Left ventricle myocardium inferior (tissue), 1 donor: ENCODE measurements around the gene DOCK9. TPM values are rescaled to one million over a fixed set of nuclear protein-coding genes. Genes with fewer than 3 reads are reported as not detected.

Experiments
- DNase-seq: peaks from one replicate; pipeline ENCODE4 v3.0.0-alpha.2; 2020
- H3K27ac ChIP-seq: fragments of 200-600 bp; replicated peaks from 2 replicates; pipeline ENCODE4 v1.8.0; 2021
- H3K27me3 ChIP-seq: fragments of 200-600 bp; 2 replicates; pipeline ENCODE4 v1.8.0; 2021; ENCODE audit warnings: low read depth
- H3K36me3 ChIP-seq: fragments of 200-600 bp; 2 replicates; pipeline ENCODE4 v1.8.0; 2021
- H3K4me1 ChIP-seq: fragments of 200-600 bp; 2 replicates; pipeline ENCODE4 v1.8.0; 2021
- H3K4me3 ChIP-seq: fragments of 200-600 bp; 2 replicates; pipeline ENCODE4 v1.8.0; 2021; ENCODE audit warnings: mild to moderate bottlenecking, moderate library complexity
- H3K9me3 ChIP-seq: fragments of 200-600 bp; replicated peaks from 2 replicates; pipeline ENCODE4 v1.8.0; 2021
- CTCF ChIP-seq: fragments of 200-600 bp; IDR thresholded peaks from 2 replicates; pipeline ENCODE4 v1.8.0; 2021; ENCODE audit warnings: antibody characterized with exemption, mild to moderate bottlenecking, borderline replicate concordance
- intact Hi-C: fragments of 100-400 bp; cut with micrococcal nuclease; formaldehyde crosslinking; loops from one replicate; pipeline ENCODE4 v1.11.0; 2022
- total RNA-seq: library from RNA; stranded (reverse); fragmentation: NEBNext Ultra II Directional; extraction: Animal tissue kit (Norgen Biotek cat#: 25700); gene quantifications from one replicate; pipeline ENCODE4 v1.2.1, GENCODE V29; 2021
- donor health status: DM: no; HTN: yes; CAD: no; lungs with severe emphysema.

The DOCK9 gene
- total RNA-seq, 1 donor from 2014 or later = 36.8 TPM

- Histone ChIP-seq H3K27ac (no peak overlapping the region), H3K36me3 (no peaks in the 10 kb centered on the region), H3K27me3 (no peaks in the 10 kb centered on the region), H3K4me1 (no peaks in the 10 kb centered on the region), H3K4me3 (no peak overlapping the region), H3K9me3 (no peaks in the 10 kb centered on the region)
- intact Hi-C loops = no loop called here
- no peak for DNase-seq
- no peak for TF ChIP-seq CTCF
These were observed 38.0 kb upstream of the DOCK9 start for GRCh38 chr13:99015606-99016490.

- Histone ChIP-seq H3K27me3 (no peaks in the 10 kb centered on the region), H3K4me3 (no peak overlapping the region), H3K9me3 (no peaks in the 10 kb centered on the region), H3K4me1 (peaks cover 6% of the 10 kb centered on the region), H3K36me3 (no peaks in the 10 kb centered on the region), H3K27ac (no peak overlapping the region)
- no peak for DNase-seq
- intact Hi-C loops = no loop called here
- TF ChIP-seq CTCF = no peak
These were observed 36.7 kb upstream of the DOCK9 start for GRCh38 chr13:99014522-99014921.

GRCh38 chr13:99013951-99014350, 36.1 kb upstream of the DOCK9 start:
- intact Hi-C loops = no loop called here
- no peaks in the 10 kb centered on the region for H3K9me3 ChIP-seq
- H3K4me1 ChIP-seq = peaks cover 12% of the 10 kb centered on the region
- H3K27ac ChIP-seq = no peak overlapping the region
- no peaks in the 10 kb centered on the region for H3K27me3 ChIP-seq
- H3K4me3 ChIP-seq = no peak overlapping the region
- no peaks in the 10 kb centered on the region for H3K36me3 ChIP-seq
- TF ChIP-seq CTCF = no peak
- no peak for DNase-seq

- Histone ChIP-seq H3K27me3 (no peaks in the 10 kb centered on the region), H3K27ac (no peak overlapping the region), H3K36me3 (no peaks in the 10 kb centered on the region), H3K9me3 (no peaks in the 10 kb centered on the region), H3K4me1 (peaks cover 26% of the 10 kb centered on the region), H3K4me3 (no peak overlapping the region)
- intact Hi-C loops = no loop called here
- no peak for TF ChIP-seq CTCF
- DNase-seq = no peak
These were observed 34.7 kb upstream of the DOCK9 start for GRCh38 chr13:99012539-99012938.

GRCh38 chr13:99009987-99010551, 32.2 kb upstream of the DOCK9 start:
- Histone ChIP-seq H3K4me3 (no peak overlapping the region), H3K27ac (peak overlapping the region; percentile 51), H3K36me3 (no peaks in the 10 kb centered on the region), H3K27me3 (no peaks in the 10 kb centered on the region), H3K4me1 (peaks cover 45% of the 10 kb centered on the region), H3K9me3 (no peaks in the 10 kb centered on the region)
- intact Hi-C loops = no loop called here
- no peak for DNase-seq
- TF ChIP-seq CTCF = no peak
